ENCODE measurements around the gene SRC. TPM values are rescaled to one million over a fixed set of nuclear protein-coding genes. Genes with fewer than 3 reads are reported as not detected.

SRC gene
- total RNA-seq, 1 experiment from 2014 or later: 42.3 TPM

DNA sequence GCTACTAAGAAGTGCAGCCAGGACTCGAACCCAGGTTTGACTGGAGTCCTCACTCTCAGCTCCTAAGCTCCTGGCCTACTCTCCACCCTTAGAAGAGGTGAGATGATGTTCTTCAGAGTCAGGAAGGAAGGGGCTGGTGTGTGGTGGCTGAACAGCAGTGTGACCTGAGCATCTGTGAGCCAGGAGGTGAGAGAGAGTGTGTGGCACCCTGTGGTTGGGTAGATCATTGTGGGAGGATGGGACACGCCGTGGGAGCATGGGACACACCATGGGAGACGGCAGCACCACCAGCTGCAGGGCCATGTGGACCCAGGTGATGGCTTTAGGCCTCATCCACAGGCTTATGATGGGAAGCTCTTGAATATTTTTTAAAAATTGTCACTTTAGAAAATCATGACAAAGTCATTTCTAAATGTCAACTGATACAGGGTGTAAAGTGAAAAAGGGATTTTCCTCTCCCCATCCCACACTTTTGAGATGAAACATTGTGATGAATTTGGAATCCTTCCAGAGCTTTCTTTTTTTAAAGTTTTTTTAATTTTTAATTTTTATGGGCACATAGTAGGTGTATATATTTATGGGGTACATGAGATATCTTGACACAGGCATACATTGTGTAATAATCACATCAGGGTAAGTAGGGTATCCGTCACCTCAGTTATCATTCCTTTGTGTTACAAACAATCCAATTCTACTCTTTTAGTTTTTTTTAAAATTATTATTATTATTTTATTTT is 31.6 kb downstream of the SRC start:
- no peak overlapping the region for H3K27ac ChIP-seq (ENCODE audit: low read depth, low read length)
- H3K36me3 ChIP-seq (ENCODE audit: control insufficient read depth in 1 of 2, insufficient read depth in 2 of 2, low read length in 2 of 2): no peaks in the 10 kb centered on the region; a peak in 1 of 4 replicates
- no peaks in the 10 kb centered on the region for H3K9me2 ChIP-seq (ENCODE audit: insufficient read depth)
- H3K79me2 ChIP-seq (ENCODE audit: insufficient read depth, low read length): peaks cover 67% of the 10 kb centered on the region
- POLR2A ChIA-PET: interaction anchor here (1.5 kb wide), 1 partner anchor 83 kb away, joined by 3 read pairs; no protein-coding TSS in a partner anchor
- no TSS peak for BruUV-seq (replicated peaks)
- intact Hi-C loops (cut with micrococcal nuclease): no loop called here
- H2AFZ ChIP-seq (ENCODE audit: low read depth, low read length, poor library complexity, severe bottlenecking): no peak overlapping the region
- no peak for DNase-seq (ENCODE audit: low read depth, low spot score)
- no peak overlapping the region for H3K4me3 ChIP-seq (replicated peaks in 1 of 2; ENCODE audit: low read depth in 1 of 2, low read length in 2 of 2)
- RAD21 ChIA-PET (ENCODE audit: low non-redundant PET in 1 of 2, low total read pairs in 2 of 2, uncharacterized antibody in 2 of 2, unreplicated experiment in 2 of 2): no interaction called here
- no peaks in the 10 kb centered on the region for H4K20me1 ChIP-seq (ENCODE audit: insufficient read depth)
- 0 out of 2 replicates have a peak overlapping the region, but pooled peaks have one; percentile 4 for H3K4me2 ChIP-seq (ENCODE audit: low read length)
- ATAC-seq: no peak
- peaks cover 14 to 48% of the 10 kb centered on the region in 2 experiments for H3K4me1 ChIP-seq (ENCODE audit: control insufficient read depth in 1 of 2, insufficient read depth in 2 of 2, low read length in 2 of 2)
- H3K27me3 ChIP-seq (ENCODE audit: insufficient read depth, low read length): no peaks in the 10 kb centered on the region
- TF ChIP-seq SRF (IDR thresholded peaks at IDR 0.05; ENCODE audit: low read depth): no peak
- TF ChIP-seq, protein P1, sequence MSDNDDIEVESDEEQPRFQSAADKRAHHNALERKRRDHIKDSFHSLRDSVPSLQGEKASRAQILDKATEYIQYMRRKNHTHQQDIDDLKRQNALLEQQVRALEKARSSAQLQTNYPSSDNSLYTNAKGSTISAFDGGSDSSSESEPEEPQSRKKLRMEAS (IDR thresholded peaks at IDR 0.05): no peak
- TF ChIP-seq, protein P2, sequence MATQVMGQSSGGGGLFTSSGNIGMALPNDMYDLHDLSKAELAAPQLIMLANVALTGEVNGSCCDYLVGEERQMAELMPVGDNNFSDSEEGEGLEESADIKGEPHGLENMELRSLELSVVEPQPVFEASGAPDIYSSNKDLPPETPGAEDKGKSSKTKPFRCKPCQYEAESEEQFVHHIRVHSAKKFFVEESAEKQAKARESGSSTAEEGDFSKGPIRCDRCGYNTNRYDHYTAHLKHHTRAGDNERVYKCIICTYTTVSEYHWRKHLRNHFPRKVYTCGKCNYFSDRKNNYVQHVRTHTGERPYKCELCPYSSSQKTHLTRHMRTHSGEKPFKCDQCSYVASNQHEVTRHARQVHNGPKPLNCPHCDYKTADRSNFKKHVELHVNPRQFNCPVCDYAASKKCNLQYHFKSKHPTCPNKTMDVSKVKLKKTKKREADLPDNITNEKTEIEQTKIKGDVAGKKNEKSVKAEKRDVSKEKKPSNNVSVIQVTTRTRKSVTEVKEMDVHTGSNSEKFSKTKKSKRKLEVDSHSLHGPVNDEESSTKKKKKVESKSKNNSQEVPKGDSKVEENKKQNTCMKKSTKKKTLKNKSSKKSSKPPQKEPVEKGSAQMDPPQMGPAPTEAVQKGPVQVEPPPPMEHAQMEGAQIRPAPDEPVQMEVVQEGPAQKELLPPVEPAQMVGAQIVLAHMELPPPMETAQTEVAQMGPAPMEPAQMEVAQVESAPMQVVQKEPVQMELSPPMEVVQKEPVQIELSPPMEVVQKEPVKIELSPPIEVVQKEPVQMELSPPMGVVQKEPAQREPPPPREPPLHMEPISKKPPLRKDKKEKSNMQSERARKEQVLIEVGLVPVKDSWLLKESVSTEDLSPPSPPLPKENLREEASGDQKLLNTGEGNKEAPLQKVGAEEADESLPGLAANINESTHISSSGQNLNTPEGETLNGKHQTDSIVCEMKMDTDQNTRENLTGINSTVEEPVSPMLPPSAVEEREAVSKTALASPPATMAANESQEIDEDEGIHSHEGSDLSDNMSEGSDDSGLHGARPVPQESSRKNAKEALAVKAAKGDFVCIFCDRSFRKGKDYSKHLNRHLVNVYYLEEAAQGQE (IDR thresholded peaks at IDR 0.05; ENCODE audit: low read depth): no peak
- TF ChIP-seq YY1 (IDR thresholded peaks at IDR 0.05; ENCODE audit: extremely low read depth, insufficient replicate concordance, low read depth, low read length): no peak
- TF ChIP-seq EZH2phosphoT487 (IDR thresholded peaks at IDR 0.05; ENCODE audit: borderline replicate concordance): no peak
- TF ChIP-seq ELF1 (IDR thresholded peaks at IDR 0.05; ENCODE audit: borderline replicate concordance, low read depth): no peak
- TF ChIP-seq SIN3A (IDR thresholded peaks at IDR 0.05; ENCODE audit: low read depth): no peak
- no peaks in the 10 kb centered on the region for H3K9me3 ChIP-seq (ENCODE audit: control insufficient read depth in 1 of 2, insufficient read depth in 1 of 2, low read depth in 1 of 2, low read length in 2 of 2)
- CTCF ChIA-PET: no interaction called here
- H3K9ac ChIP-seq (ENCODE audit: low read length): peak overlapping the region; percentile 12; the same call in 1 of the 2 replicates

Data from HCT116 (cell line).